Vagina (tissue), 2 donors: ENCODE results near the gene VAT1.
"Not testable (repeated sequence)": the region's sequence is repeated elsewhere in the genome, so short reads cannot be mapped to it uniquely, and the experiment has no call there.

ENCODE experiments used
- POLR2A ChIP-seq, 2 donors: fragments of 450-650 bp; IDR thresholded peaks; one replicate each; pipeline ENCODE4 v1.6.1; 2017; ENCODE audit warnings: antibody characterized with exemption in 2 of 2, mild to moderate bottlenecking in 2 of 2, moderate library complexity in 2 of 2
- TF ChIP-seq, protein P1 (sequence below), 3 experiments: fragments of 450-650 bp in 2 of 3; fragments of 200-600 bp in 1 of 3; sonication (generic) in 1 of 3; IDR thresholded peaks; one replicate each; pipeline ENCODE4 v1.5.1; 2017 to 2019; ENCODE audit warnings: antibody characterized with exemption in 3 of 3, mild to moderate bottlenecking in 2 of 3, moderate library complexity in 2 of 3

DNA sequence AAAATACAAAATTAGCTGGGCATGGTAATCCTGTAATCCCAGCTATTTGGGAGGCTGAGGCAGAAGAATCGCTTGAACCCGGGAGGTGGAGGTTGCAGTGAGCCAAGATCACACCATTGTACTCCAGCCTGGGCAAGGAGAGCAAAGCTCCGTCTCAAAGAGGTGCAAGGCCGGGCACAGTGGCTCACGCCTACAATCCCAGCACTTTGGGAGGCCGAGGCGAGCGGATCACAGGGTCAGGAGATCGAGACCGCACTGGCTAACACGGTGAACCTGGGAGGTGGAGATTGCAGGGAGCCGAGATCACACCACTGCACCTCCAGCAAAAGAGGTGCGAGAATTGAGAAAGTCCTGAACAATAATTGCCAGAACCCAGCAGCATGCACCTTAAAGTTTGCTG, 21.3 kb downstream of the VAT1 start:
- not testable (repeated sequence) for TF ChIP-seq POLR2A (IDR thresholded peaks at IDR 0.05)
- TF ChIP-seq, protein P1, sequence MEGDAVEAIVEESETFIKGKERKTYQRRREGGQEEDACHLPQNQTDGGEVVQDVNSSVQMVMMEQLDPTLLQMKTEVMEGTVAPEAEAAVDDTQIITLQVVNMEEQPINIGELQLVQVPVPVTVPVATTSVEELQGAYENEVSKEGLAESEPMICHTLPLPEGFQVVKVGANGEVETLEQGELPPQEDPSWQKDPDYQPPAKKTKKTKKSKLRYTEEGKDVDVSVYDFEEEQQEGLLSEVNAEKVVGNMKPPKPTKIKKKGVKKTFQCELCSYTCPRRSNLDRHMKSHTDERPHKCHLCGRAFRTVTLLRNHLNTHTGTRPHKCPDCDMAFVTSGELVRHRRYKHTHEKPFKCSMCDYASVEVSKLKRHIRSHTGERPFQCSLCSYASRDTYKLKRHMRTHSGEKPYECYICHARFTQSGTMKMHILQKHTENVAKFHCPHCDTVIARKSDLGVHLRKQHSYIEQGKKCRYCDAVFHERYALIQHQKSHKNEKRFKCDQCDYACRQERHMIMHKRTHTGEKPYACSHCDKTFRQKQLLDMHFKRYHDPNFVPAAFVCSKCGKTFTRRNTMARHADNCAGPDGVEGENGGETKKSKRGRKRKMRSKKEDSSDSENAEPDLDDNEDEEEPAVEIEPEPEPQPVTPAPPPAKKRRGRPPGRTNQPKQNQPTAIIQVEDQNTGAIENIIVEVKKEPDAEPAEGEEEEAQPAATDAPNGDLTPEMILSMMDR (IDR thresholded peaks at IDR 0.05): not testable (repeated sequence)
